ENCODE data around the gene TMEM60.

Gene TMEM60

DNA sequence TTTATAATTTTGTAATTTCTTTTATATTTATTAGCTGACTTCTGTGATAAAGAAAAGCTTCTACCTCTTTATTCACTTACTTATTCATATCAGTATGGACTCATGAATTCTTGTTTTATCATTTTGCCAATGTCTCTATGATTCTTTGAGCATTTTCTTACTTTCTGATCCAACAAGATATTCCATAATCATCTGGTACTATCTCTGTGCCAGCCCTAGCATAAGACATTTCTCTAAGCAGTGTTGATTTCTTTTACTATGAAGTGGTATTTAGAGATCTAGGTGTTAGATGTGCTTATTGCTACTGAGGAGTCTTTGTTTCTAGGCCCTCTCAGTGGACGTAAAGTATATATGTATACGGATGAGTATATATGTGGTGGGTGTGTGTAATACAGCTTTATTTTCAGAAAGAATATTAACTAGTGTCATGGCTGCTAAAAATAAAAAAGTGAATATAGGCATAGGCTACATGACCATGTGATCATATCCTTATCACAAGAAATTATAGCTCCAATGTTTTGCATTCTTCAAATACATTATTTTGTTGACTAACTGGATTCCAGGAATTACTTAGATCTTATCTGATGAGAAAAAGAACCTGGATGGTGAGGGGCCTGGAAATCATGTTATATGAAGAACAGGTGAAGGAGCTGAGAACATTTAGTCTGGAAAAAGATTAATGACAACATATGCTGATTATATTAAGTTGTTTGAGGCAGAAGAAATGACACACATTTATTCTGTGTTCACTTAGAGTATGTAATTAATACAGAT, 13.5 kb upstream of the TMEM60 start:
- no peak for DNase-seq

DNA sequence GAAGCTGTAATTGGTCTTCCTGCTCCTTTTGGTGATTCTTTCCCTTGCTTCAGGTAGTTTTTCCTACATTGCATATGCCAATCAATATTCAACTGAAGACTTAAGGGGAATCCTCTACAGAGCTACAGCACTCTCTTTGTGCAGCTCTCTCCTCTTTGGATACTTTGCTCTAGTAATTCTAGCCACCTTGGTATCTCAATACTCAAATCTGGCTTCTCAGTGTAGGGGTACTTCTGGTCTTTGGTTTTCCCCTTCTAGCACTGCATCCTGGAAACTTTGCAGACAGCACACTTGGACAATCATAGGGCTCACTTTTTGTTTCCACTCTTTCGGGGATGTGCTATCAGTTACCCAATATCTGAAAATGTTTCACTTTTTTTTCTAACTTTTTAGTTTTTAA, 10.3 kb upstream of the TMEM60 start:
- DNase-seq, result no peak

DNA sequence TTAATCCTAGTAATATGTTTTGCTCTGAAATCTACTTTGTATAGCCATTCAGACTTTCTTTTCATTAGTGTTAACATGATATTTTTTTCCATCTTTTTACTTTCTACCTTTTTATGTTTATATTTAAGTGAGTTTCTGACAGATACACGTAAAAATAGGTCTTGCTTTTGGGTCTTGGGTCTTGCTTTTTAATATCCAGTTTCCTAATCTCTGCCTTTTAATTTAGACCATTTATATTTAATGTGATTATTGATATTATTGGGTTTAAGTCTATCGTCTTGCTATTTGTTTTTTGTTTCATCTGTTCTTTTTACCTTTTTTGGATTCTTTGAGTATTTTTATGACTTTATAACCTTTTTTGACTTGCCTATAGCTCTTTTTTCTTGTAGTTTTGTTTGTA, 8.2 kb upstream of the TMEM60 start:
- DNase-seq, result no peak

DNA sequence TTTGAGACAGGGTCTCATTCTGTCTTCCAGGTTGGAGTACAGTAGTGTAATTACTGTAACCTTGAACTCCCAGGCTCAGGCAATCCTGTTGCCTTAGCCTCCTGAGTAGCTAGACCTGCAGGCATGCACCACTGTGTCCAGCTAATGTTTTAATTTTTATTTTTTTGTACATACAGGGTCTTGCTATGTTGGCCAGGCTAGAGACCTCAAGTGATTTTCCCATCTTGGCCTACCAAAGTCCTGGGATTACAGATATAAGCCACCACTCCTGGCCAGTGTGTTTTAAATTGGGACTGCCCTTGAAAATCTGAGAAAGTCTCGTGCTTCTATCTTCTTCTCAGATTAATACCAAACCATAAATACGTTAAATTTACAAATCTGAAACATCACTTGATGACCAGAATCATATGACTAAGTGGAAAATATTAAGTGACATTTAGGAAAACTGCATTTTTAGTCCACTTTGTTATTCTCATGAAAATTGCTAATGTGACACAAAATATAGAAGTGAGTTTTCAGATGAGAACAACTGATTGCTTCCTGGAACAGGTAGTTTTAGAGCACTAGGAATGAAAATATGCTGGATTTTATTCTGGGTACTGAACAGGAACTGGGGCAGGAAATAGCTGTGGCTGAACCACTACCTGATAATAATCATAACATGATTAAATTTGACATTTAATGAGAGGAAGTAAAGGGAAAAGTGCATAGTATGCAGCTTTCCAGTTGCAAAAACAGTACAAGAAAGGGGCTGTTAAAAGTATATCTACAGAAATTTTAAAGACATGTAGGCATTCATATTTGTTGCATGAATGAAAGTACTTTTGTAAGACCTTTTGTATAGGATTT, 4.5 kb upstream of the TMEM60 start:
- no peak for DNase-seq

DNA sequence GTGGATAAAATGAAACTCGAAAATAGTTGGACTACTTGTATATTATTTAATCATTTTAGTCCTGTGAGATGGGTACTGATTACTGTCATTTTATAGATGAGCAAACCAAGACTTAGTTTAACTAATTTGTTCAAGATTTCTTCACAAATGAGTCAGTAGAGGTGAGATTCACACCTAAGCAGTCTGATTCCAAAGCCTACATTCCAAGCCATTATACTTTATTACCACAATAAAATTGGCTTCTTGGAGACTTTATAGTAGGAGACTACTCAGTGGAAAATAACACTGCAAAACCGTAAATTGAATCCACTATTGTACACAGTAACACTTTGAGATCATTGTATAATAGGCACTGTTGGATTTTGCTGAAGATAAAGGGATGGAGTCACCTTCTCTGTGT, 2.5 kb upstream of the TMEM60 start:
- no peak for DNase-seq

DNA sequence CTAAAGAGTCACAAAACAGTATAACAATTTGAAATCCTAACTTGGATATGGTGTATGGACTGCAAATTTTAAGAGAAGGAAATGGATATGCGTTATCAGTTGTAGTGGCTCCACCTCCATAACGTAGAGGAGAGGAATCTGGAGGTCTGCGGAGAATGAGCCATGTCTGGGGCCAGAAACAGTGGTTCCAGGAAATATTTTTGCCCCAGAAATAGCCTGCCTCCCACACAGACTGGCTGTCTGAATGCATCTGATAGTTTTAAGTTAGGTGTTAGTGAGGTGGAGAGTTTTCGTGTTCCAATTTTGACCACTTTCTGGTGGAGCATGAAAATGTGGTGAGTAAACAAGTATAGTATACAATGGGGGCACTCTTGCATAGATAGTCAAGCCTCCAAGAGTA, 1.9 kb upstream of the TMEM60 start:
- DNase-seq, result peak in 1 of 2 donors; percentile 27

DNA sequence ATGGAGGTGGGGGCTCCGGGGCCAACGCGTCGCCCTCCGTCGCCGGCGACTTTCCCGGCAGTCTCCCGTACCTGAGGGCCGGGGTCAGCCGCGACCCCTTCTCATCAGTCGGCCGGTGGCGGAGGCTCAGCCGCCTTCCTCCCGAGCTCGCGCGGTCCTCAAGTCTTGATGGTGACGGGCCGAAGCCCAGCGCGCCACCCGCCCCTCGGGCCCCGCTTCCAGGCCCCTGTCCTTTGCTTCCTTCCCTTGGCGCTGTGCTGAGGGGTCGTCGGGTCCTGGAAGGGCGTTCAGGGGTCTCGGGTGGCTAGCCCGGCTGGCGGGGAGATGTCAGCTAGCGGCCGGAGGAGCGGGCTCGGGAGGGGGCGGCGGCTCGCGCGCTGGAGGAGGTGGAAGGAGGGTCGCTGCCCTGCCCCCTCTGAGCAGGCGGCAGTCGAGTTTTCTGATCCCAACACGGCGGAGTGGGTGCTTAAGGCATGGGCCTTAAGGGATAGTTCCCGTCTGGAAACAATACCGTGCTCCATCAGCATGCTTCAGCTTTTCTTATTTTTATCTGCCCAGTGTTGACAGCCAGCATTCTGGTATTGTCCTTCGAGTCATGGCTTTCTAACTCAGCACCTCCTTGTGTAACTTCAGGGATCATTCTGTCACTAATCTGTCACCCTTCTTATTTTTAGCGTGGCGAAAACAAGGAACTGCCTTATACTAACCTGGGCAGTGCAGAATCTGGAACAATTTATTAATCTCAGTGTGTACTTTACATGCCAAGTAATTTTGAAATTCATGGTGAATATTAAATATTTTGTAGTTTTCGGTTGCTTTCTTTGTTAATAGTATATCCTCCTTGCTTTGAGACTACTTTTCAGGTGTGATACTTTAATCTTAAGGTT, 1.1 kb upstream of the TMEM60 start:
- peak; percentile 58 to 71 for DNase-seq

DNA sequence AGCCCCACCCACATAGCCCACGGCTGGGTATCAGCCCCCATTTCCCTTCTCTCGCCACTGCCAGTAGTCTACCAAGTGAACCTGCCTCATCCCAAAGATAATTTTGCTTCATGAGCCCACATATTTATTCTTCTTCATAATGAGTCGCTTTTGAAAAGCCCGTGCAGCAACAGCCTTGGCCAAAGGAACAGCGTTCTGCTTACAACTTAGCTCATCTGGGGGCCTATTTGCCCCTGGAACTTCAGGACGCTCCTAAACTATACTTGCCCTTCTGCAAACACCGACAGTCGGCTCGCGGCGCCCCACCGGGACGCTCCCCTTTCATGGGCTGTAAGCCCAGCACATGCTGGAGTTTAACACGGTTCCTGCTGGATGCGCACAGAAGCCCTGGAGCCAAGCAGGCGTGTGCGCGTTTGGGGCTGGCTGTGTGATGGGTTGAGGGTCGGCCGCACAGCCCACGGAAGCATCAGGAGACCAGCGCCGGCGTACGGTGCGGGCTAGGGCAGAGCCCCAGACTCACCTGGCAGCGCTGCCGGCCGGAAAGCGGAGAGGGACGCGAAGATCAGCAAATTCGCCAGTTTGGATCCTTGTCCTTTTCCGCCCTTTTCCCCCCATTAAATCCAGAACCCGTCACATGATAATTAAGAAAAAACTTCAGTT, 370 bp downstream of the TMEM60 start:
- peak in 1 of 2 donors; percentile 22 for DNase-seq

DNA sequence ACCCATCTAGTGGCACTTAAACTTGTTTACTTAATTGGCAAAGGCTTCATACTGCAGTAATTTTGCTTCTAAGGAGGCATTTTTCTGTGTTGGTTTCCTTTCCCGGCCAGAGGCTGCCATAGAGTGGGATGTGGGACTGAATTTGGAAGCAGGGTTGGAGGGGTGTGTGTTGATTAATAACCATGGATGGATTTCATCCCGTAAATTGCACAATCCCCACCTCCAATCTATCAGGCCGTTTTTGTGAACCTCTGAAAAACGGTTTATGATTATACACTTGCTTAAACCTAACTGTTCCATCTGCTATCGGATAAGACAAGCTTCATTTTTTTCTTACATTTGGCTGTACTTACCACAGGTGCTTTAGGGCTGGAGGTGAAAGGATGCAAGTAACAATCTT, 1.3 kb downstream of the TMEM60 start:
- no peak for DNase-seq

DNA sequence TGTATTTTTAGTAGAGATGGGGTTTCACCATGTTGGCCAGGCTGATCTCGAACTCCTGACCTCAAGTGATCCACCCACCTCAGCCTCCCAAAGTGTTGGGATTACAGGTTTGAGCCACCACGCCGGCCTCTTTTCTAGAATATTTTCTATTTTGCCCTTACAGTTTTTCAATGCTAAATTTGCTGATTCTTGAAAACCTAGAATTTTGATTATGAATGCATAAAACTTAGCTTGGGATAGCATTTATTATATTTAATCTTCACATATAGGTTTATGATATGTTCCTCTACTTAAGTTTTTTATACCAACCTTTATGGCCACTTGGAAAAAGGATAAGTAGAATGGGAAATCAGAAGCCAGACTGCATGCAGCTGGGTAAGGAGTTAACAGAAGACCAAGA, 2.1 kb downstream of the TMEM60 start:
- no peak for DNase-seq

DNA sequence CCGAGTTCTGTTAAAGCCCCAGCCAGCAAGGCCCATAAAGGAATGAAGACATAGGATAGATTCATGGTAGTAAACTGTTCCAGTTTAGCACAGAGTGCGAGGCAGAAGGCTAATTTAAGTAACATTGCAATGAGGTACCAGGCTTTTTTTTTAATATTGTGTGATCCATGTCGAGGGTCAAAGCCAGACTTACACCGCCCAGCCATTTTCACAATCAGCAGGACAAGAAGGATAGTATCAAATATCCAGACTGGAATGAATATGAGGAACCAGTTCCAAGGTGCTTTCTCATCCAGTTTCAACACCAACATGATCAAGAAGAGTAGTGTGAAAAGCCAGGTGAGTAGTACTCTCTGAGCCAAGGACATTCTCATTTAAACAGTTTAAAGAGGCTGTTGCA, 4.2 kb downstream of the TMEM60 start:
- no peak for DNase-seq

DNA sequence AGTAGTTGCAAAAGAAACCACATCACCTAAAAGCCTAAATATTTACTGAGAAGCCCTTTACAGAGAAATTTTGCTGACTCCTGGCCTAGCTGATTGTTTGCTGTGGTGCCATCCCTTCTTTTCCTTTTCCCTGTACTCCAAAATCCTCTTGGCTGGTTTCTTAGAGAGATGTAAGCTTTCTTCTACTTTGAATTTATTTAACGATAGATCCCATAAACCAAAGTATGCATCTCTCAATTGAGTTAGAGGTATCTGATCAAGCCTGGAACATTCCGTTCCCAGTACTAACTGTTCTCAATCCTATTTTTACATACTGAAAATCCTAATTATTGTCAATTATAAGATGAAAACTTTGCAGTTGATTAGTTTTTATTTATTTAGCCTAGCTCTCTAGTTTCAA, 6.3 kb downstream of the TMEM60 start:
- DNase-seq, result no peak

DNA sequence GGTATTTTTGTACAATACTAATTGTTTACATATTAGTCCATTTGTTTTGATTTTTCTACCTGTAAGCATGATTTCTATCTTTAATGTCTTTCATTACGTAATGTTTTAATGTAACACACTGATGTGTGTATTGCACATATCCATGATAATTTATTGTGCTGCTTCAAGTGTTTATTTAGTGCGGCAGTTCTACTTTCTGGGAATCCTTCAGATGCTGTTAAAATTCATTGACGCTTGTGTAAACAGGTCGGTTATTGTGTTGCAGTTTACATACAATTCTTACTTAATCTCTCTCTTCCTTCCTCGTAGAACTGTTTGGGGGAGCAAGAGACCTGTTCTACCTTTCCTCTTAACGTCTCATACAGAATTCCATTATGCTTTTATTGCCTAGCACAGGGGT, 6.9 kb downstream of the TMEM60 start:
- DNase-seq, result no peak

DNA sequence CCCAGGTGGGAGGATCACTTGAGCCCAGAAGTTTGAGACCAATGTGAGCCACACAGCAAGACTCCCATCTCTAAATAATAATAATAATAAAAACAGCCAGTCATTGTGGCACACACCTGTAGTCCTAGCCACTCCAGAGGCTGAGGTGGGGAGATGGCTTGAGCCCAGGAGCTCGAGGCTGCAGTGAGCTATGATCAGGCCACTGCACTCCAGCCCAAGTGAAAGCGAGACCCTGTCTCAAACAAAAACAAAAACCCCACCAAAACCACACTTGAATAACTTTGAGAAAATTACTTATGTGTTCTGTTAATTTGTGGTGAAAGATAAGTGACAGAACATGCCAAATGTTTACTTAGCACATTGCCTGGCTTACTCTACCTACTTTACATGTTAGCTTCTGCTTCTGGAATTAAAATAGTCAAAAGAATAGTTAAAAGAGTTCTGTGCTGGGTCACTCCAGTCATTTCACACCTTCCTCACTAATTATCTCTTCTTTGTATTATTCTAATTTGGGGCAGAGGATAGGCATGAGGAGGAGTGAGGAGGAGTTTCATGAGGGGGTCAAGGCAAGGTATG, 9.8 kb downstream of the TMEM60 start:
- no peak for DNase-seq

DNA sequence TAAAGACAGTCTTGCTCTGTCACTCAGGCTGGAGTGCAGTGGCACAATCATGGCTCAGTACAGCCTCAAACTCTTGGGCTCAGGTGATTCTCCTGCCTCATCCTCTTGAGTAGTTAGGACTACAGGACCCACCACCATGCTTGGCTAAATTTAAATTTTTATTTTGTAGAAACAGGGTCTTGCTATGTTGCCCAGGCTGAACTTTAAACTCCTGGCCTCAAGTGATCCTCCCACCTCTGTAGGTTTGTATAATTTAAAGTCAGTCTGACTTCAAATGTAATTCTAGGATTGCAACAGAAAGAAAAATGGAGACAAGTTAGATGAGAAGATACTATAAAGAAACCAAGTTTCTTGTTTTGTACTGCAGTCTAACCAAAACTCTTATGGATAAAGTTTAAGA, 11.5 kb downstream of the TMEM60 start:
- DNase-seq, result no peak

DNA sequence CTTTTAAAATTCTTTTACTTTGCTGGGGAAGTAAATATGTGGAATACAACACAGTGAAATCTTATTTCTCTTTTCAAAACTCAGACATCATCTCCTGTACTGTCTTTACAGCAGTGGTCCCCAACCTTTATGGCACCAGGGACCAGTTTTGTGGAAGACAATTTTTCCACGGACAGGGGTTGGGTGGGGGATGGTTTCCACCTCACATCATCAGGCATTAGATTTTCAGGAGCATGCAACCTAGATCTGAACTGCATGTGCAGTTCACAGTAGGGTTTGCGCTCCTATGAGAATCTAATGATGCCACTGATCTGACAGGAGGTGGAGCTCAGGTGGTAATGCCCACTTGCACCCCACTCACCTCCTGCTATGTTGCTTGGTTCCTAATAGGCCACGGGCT, 12.2 kb downstream of the TMEM60 start:
- DNase-seq, result no peak

DNA sequence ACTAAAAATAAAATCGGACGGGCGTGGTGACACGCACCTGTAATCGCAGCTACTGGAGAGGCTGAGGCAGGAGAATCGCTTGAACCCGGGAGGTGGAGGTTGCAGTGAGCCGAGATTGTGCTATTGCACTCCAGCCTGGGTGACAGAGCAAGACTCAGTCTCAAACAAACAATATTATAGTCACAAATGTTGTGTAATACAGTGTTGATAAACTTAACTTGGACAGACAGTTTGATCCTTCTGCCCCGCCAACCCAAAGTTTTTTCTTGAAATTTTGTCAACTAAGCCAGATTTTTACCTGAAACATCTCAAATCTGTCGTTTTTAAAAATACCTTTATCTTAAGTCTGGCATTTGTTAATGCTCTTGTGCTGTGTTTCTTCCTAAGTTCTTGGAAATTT, 13.8 kb downstream of the TMEM60 start:
- DNase-seq, result peak in 1 of 2 donors; percentile 22

DNA sequence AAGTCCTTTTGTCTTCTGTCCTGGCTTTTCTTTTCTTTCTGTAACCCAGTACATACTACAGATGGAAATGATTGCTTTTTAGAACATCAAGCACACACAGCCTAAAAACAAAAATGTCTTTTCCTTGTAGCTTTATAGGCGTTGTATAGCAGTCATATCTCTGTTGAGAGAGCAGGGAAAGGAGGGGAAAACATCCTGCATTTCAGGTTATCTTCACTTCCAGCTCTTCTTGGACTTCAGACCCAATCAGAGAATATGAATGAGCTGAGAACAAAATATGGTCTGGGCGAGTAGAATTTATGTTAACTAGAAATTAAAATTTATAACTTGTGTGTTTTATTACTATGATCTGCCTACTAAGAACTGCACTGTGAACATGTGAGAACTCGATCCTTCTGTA, 14.7 kb downstream of the TMEM60 start:
- DNase-seq, result no peak

DNA sequence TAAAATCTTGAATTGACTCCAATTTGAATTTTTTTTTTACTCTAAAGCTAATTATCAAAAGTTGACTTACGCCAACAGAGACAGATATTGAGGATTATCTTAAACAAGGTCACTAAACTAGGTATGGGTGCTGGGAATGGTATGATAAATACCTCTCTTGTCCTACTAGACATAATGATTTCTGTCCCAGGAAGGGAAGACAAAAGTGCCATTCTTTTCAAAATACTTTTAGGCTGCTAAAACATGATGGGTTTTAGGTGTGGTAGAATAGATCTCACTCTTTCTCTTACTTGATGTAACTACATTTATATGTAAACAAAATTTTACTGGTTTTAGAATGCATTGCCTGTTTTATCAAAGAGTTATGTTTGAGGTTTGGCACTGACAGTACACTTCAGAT, 15.1 kb downstream of the TMEM60 start:
- no peak for DNase-seq

DNA sequence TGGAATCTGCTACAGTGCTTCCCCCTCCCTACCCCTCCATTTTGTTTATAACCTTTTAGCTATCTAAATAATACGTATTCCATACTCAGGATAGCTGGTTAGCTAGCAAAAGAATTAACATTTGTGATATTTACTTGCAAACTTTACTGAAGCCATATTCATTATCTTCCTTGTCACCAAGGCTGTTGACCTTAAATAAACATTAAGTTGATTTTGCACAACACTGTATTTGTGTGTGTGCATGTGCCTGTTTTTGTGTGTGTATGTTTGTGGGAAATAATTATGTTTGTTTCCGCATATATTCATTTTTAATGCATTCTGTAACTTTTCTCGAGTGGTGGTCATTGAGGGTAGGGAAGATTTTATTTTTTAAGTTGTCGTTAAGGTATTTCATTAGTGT, 15.9 kb downstream of the TMEM60 start:
- no peak for DNase-seq

DNA sequence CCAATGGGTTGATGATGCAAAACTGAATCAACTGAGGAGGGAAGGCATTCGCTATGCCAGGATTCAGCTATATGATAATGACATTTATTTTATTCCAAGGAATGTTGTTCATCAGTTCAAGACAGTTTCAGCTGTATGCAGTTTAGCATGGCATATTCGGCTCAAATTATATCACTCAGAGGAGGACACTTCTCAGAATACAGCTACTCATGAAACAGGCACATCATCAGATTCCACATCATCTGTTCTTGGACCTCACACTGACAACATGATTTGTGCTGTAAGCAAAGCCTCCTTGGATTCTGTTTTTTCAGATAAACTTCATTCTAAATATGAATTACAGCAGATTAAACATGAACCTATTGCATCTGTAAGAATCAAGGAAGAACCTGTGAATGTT, 19.7 kb downstream of the TMEM60 start:
- no peak for DNase-seq

DNA sequence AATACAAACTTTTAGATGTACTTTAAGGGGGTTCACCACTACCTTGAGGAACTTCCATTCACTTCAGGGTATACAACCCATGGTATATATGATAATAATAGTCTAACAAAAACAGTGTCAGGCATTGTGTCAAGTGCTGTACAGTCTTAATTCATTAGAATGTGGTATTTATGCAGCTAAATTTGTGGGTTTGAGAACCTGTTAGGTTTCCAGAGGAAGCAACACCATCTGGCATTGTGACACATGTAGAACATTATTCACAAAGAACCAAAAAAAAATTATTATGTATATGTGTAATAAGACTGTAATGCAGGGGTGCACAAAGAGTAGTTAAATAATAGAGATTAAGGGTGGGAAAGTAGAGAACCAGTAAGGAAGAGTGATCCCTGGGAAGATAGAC, 26.3 kb downstream of the TMEM60 start:
- DNase-seq, result no peak
